ENCODE results near the gene MEOX1.
A peak's percentile ranks its signal among the peaks of the same experiment; 100 is the strongest.

Gene MEOX1

GRCh38 chr17:43661699-43662412 is at the start of gene MEOX1:
TSS of gene MEOX1 (minus strand) at chr17:43661922. CDS start at chr17:43661534, 388 bp downstream.
- DNase-seq: no peak
- Histone ChIP-seq H3K36me3 (replicated peaks; ENCODE audit: insufficient read depth, low read length) (no peaks in the 10 kb centered on the region), H3F3A (ENCODE audit: insufficient read depth, low read length) (peaks cover 12% of the 10 kb centered on the region), H3K9me3 (replicated peaks; ENCODE audit: insufficient read depth, low read length) (no peaks in the 10 kb centered on the region), H3K4me1 (ENCODE audit: low read length) (peaks cover 17% of the 10 kb centered on the region), H3K4me3 (ENCODE audit: low read length) (no peak within 1 kb of the TSS), H3K79me2 (ENCODE audit: low read length) (no peaks in the 10 kb centered on the region), H3K9me2 (replicated peaks; ENCODE audit: insufficient read depth, low read length) (no peaks in the 10 kb centered on the region), H3K4me2 (ENCODE audit: low read depth, low read length) (peak within 1 kb of the TSS; percentile 16; the same call in 1 of the 2 replicates), H3K27ac (ENCODE audit: low read length) (no peak within 1 kb of the TSS), H3K27me3 (replicated peaks; ENCODE audit: insufficient read depth, low read length) (peaks cover 93% of the 10 kb centered on the region), H3K9ac (ENCODE audit: low read length) (no peak within 1 kb of the TSS), H4K20me1 (ENCODE audit: insufficient read depth, low read length) (no peaks in the 10 kb centered on the region), H2AFZ (ENCODE audit: low read length) (no peak within 1 kb of the TSS)
- TF ChIP-seq EZH2 (optimal IDR thresholded peaks at IDR 0.05; ENCODE audit: low read depth, low read length): no peak
- TF ChIP-seq CTCF (IDR thresholded peaks at IDR 0.05; ENCODE audit: low read length): no peak
- no peak for TF ChIP-seq EZH2phosphoT487 (IDR thresholded peaks at IDR 0.05; ENCODE audit: low read length)

GRCh38 chr17:43710101-43710500 is 48.4 kb upstream of the MEOX1 start:
- no peaks in the 10 kb centered on the region for H3K9me2 ChIP-seq (replicated peaks; ENCODE audit: insufficient read depth, low read length)
- H3K27me3 ChIP-seq (replicated peaks; ENCODE audit: insufficient read depth, low read length): peaks cover 95% of the 10 kb centered on the region
- no peaks in the 10 kb centered on the region for H3K79me2 ChIP-seq (ENCODE audit: low read length)
- no peak overlapping the region for H3K4me2 ChIP-seq (ENCODE audit: low read depth, low read length)
- H3K4me1 ChIP-seq (ENCODE audit: low read length): no peaks in the 10 kb centered on the region
- no peaks in the 10 kb centered on the region for H4K20me1 ChIP-seq (ENCODE audit: insufficient read depth, low read length)
- H3K36me3 ChIP-seq (replicated peaks; ENCODE audit: insufficient read depth, low read length): no peaks in the 10 kb centered on the region
- no peak for TF ChIP-seq CTCF (IDR thresholded peaks at IDR 0.05; ENCODE audit: low read length)
- no peak for TF ChIP-seq EZH2phosphoT487 (IDR thresholded peaks at IDR 0.05; ENCODE audit: low read length)
- TF ChIP-seq EZH2 (optimal IDR thresholded peaks at IDR 0.05; ENCODE audit: low read depth, low read length): no peak
- DNase-seq: no peak
- H3K9me3 ChIP-seq (replicated peaks; ENCODE audit: insufficient read depth, low read length): no peaks in the 10 kb centered on the region
- H2AFZ ChIP-seq (ENCODE audit: low read length): no peak overlapping the region
- no peak overlapping the region for H3K9ac ChIP-seq (ENCODE audit: low read length)
- no peaks in the 10 kb centered on the region for H3F3A ChIP-seq (ENCODE audit: insufficient read depth, low read length)
- no peak overlapping the region for H3K4me3 ChIP-seq (ENCODE audit: low read length)
- no peak overlapping the region for H3K27ac ChIP-seq (ENCODE audit: low read length)

GRCh38 chr17:43709210-43709609 is 47.5 kb upstream of the MEOX1 start:
- no peak overlapping the region for H3K4me3 ChIP-seq (ENCODE audit: low read length)
- no peaks in the 10 kb centered on the region for H3K36me3 ChIP-seq (replicated peaks; ENCODE audit: insufficient read depth, low read length)
- H3K9ac ChIP-seq (ENCODE audit: low read length): no peak overlapping the region
- no peak overlapping the region for H3K27ac ChIP-seq (ENCODE audit: low read length)
- no peaks in the 10 kb centered on the region for H4K20me1 ChIP-seq (ENCODE audit: insufficient read depth, low read length)
- no peak overlapping the region for H3K4me2 ChIP-seq (ENCODE audit: low read depth, low read length)
- H3K79me2 ChIP-seq (ENCODE audit: low read length): no peaks in the 10 kb centered on the region
- H2AFZ ChIP-seq (ENCODE audit: low read length): no peak overlapping the region
- no peak for TF ChIP-seq EZH2 (optimal IDR thresholded peaks at IDR 0.05; ENCODE audit: low read depth, low read length)
- no peaks in the 10 kb centered on the region for H3F3A ChIP-seq (ENCODE audit: insufficient read depth, low read length)
- no peaks in the 10 kb centered on the region for H3K9me3 ChIP-seq (replicated peaks; ENCODE audit: insufficient read depth, low read length)
- no peak for DNase-seq
- H3K9me2 ChIP-seq (replicated peaks; ENCODE audit: insufficient read depth, low read length): no peaks in the 10 kb centered on the region
- peaks cover 94% of the 10 kb centered on the region for H3K27me3 ChIP-seq (replicated peaks; ENCODE audit: insufficient read depth, low read length)
- H3K4me1 ChIP-seq (ENCODE audit: low read length): no peaks in the 10 kb centered on the region

- Histone ChIP-seq H4K20me1 (ENCODE audit: insufficient read depth, low read length) (no peaks in the 10 kb centered on the region), H3K27me3 (replicated peaks; ENCODE audit: insufficient read depth, low read length) (peaks cover 94% of the 10 kb centered on the region), H3K4me2 (ENCODE audit: low read depth, low read length) (no peak overlapping the region), H3K9me2 (replicated peaks; ENCODE audit: insufficient read depth, low read length) (no peaks in the 10 kb centered on the region), H3K27ac (ENCODE audit: low read length) (no peak overlapping the region), H3K79me2 (ENCODE audit: low read length) (no peaks in the 10 kb centered on the region), H3K4me1 (ENCODE audit: low read length) (no peaks in the 10 kb centered on the region), H2AFZ (ENCODE audit: low read length) (no peak overlapping the region), H3K9ac (ENCODE audit: low read length) (no peak overlapping the region), H3K9me3 (replicated peaks; ENCODE audit: insufficient read depth, low read length) (no peaks in the 10 kb centered on the region), H3K36me3 (replicated peaks; ENCODE audit: insufficient read depth, low read length) (no peaks in the 10 kb centered on the region), H3F3A (ENCODE audit: insufficient read depth, low read length) (no peaks in the 10 kb centered on the region), H3K4me3 (ENCODE audit: low read length) (no peak overlapping the region)
- no peak for DNase-seq
- no peak for TF ChIP-seq EZH2phosphoT487 (IDR thresholded peaks at IDR 0.05; ENCODE audit: low read length)
Measured at GRCh38 chr17:43707184-43707583, 45.5 kb upstream of the MEOX1 start.
